MM.1S (cell line): ENCODE measurements around the gene PPP2R2C.

Experiments
- DNase-seq: peaks from one replicate; pipeline ENCODE4 v3.0.0-alpha.2; 2015
- H2AFZ ChIP-seq: fragments of 300-600 bp; sonication (generic); 2 replicates; pipeline ENCODE4 v1.6.0; 2016; ENCODE audit warnings: antibody characterized with exemption, low read length
- H3F3A ChIP-seq: fragments of 300-600 bp; sonication (generic); 2 replicates; pipeline ENCODE4 v1.6.1; 2016; ENCODE audit warnings: mild to moderate bottlenecking, antibody characterized with exemption, low read length, moderate library complexity, mixed read lengths; ENCODE audit not compliant: insufficient read depth
- H3K27ac ChIP-seq: fragments of 300-600 bp; sonication (generic); 2 replicates; pipeline ENCODE4 v1.5.1; 2016; ENCODE audit warnings: mild to moderate bottlenecking, low read length
- H3K27me3 ChIP-seq: fragments of 300-600 bp; sonication (generic); replicated peaks from 2 replicates; pipeline ENCODE4 v1.6.0; 2016; ENCODE audit warnings: low read length; ENCODE audit not compliant: insufficient read depth
- H3K36me3 ChIP-seq: fragments of 300-600 bp; sonication (generic); replicated peaks from 2 replicates; pipeline ENCODE4 v1.6.1; 2016; ENCODE audit warnings: mild to moderate bottlenecking, low read length, mixed read lengths; ENCODE audit not compliant: insufficient read depth
- H3K4me1 ChIP-seq: fragments of 300-600 bp; sonication (generic); 2 replicates; pipeline ENCODE4 v1.6.1; 2016; ENCODE audit warnings: low read length, mixed read lengths
- H3K4me2 ChIP-seq: fragments of 300-600 bp; sonication (generic); 2 replicates; pipeline ENCODE4 v1.6.0; 2016; ENCODE audit warnings: low read depth, low read length
- H3K4me3 ChIP-seq: fragments of 300-600 bp; sonication (generic); 2 replicates; pipeline ENCODE4 v1.5.1; 2016; ENCODE audit warnings: low read length, mixed read lengths
- H3K79me2 ChIP-seq: fragments of 300-600 bp; sonication (generic); 2 replicates; pipeline ENCODE4 v1.6.1; 2016; ENCODE audit warnings: mixed run types, low read length, mixed read lengths
- H3K9ac ChIP-seq: fragments of 300-600 bp; sonication (generic); 2 replicates; pipeline ENCODE4 v1.6.1; 2016; ENCODE audit warnings: low read length, mixed read lengths
- H3K9me2 ChIP-seq: fragments of 300-600 bp; sonication (generic); replicated peaks from 2 replicates; pipeline ENCODE4 v1.6.1; 2016; ENCODE audit warnings: mild to moderate bottlenecking, low read length, mixed read lengths; ENCODE audit not compliant: insufficient read depth
- H3K9me3 ChIP-seq: fragments of 300-600 bp; sonication (generic); replicated peaks from 2 replicates; pipeline ENCODE4 v1.6.1; 2016; ENCODE audit warnings: mild to moderate bottlenecking, low read length, mixed read lengths; ENCODE audit not compliant: insufficient read depth
- H4K20me1 ChIP-seq: fragments of 300-600 bp; sonication (generic); 2 replicates; pipeline ENCODE4 v1.6.1; 2016; ENCODE audit warnings: mild to moderate bottlenecking, low read length, moderate library complexity, mixed read lengths; ENCODE audit not compliant: insufficient read depth
- CTCF ChIP-seq: fragments of 300-600 bp; sonication (generic); IDR thresholded peaks from 2 replicates; pipeline ENCODE4 v1.5.1; 2016; ENCODE audit warnings: antibody characterized with exemption, low read length, mixed read lengths
- EZH2 ChIP-seq: fragments of 300-600 bp; sonication (generic); optimal IDR thresholded peaks from 2 replicates; pipeline ENCODE3; 2017; ENCODE audit warnings: low read depth, mild to moderate bottlenecking, antibody characterized with exemption, low read length, mixed read lengths
- EZH2phosphoT487 ChIP-seq: fragments of 300-600 bp; sonication (generic); IDR thresholded peaks from 2 replicates; pipeline ENCODE4 v1.6.1; 2018; ENCODE audit warnings: antibody characterized with exemption, low read length

PPP2R2C gene

GRCh38 chr4:6275898-6276806, 196.3 kb downstream of the PPP2R2C start:
- peaks cover 14% of the 10 kb centered on the region for H3F3A ChIP-seq
- H4K20me1 ChIP-seq, result no peaks in the 10 kb centered on the region
- H3K9ac ChIP-seq, result no peak overlapping the region
- no peak overlapping the region for H3K4me2 ChIP-seq
- H3K36me3 ChIP-seq, result no peaks in the 10 kb centered on the region
- TF ChIP-seq EZH2phosphoT487, result no peak
- no peak for TF ChIP-seq CTCF
- TF ChIP-seq EZH2, result no peak
- no peak overlapping the region for H2AFZ ChIP-seq
- no peak for DNase-seq
- peaks cover 6% of the 10 kb centered on the region; the same call in 1 of the 2 replicates for H3K79me2 ChIP-seq
- no peak overlapping the region for H3K4me3 ChIP-seq
- no peak overlapping the region for H3K27ac ChIP-seq
- H3K4me1 ChIP-seq, result peaks cover 26% of the 10 kb centered on the region
- H3K9me2 ChIP-seq, result no peaks in the 10 kb centered on the region
- no peaks in the 10 kb centered on the region for H3K27me3 ChIP-seq
- H3K9me3 ChIP-seq, result no peaks in the 10 kb centered on the region

GRCh38 chr4:6275351-6275750, 197.1 kb downstream of the PPP2R2C start:
- Histone ChIP-seq H3F3A (peaks cover 14% of the 10 kb centered on the region), H4K20me1 (no peaks in the 10 kb centered on the region)

GRCh38 chr4:6273661-6273990, 198.8 kb downstream of the PPP2R2C start:
- Histone ChIP-seq H3F3A (peaks cover 8% of the 10 kb centered on the region), H3K4me3 (no peak overlapping the region)

More at GRCh38 chr4:6275351-6275750, 197.1 kb downstream of the PPP2R2C start:
- no peaks in the 10 kb centered on the region for H3K9me3 ChIP-seq
- no peak overlapping the region for H3K27ac ChIP-seq
- no peak overlapping the region for H3K4me2 ChIP-seq
- H3K4me3 ChIP-seq, result no peak overlapping the region
- no peaks in the 10 kb centered on the region for H3K36me3 ChIP-seq
- H3K79me2 ChIP-seq, result peaks cover 11% of the 10 kb centered on the region
- DNase-seq, result no peak
- no peak overlapping the region for H2AFZ ChIP-seq
- H3K9ac ChIP-seq, result no peak overlapping the region
- H3K27me3 ChIP-seq, result no peaks in the 10 kb centered on the region
- peaks cover 26% of the 10 kb centered on the region for H3K4me1 ChIP-seq
- H3K9me2 ChIP-seq, result no peaks in the 10 kb centered on the region
- TF ChIP-seq EZH2phosphoT487, result no peak
- no peak for TF ChIP-seq CTCF
- TF ChIP-seq EZH2, result no peak

More at GRCh38 chr4:6273661-6273990, 198.8 kb downstream of the PPP2R2C start:
- H3K4me2 ChIP-seq, result no peak overlapping the region
- no peaks in the 10 kb centered on the region for H3K27me3 ChIP-seq
- no peaks in the 10 kb centered on the region for H4K20me1 ChIP-seq
- H3K79me2 ChIP-seq, result peaks cover 11% of the 10 kb centered on the region
- TF ChIP-seq EZH2 (no peak), CTCF (no peak), EZH2phosphoT487 (no peak)
- no peak overlapping the region for H3K27ac ChIP-seq
- H2AFZ ChIP-seq, result no peak overlapping the region
- DNase-seq, result no peak
- peaks cover 19% of the 10 kb centered on the region for H3K4me1 ChIP-seq
- H3K9me3 ChIP-seq, result no peaks in the 10 kb centered on the region
- no peaks in the 10 kb centered on the region for H3K9me2 ChIP-seq
- no peaks in the 10 kb centered on the region for H3K36me3 ChIP-seq
- H3K9ac ChIP-seq, result no peak overlapping the region
